ENCODE data around the gene CLDN24.
"Not testable (repeated sequence)": the region's sequence is repeated elsewhere in the genome, so short reads cannot be mapped to it uniquely, and the experiment has no call there.

CLDN24 gene

GRCh38 chr4:183347566-183347965 is 25.3 kb upstream of the CLDN24 start:
- in situ Hi-C loops (cut with MboI; ENCODE audit: low sequenced_read_pairs) = no loop called here

DNA sequence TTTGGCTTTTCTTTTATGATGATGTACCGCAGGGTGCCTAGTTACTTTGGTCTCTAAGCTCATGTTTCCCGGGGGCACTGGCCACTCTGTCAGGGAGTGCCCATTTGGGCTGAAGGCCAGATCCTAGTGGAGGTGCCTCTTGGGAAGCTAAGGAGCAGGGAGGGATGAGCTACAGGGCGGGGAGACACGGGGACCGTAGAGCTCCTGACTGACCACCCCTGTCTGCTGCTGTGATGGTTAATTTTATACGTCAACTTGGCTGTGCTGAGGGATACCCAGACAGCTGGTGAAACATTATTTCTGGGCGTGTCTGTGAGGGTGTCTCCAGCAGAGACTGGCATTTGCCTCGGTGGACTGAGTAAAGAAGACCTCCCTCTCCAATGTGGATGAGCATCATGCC is 24.9 kb upstream of the CLDN24 start:
- in situ Hi-C loops (cut with MboI; ENCODE audit: low sequenced_read_pairs) = no loop called here

DNA sequence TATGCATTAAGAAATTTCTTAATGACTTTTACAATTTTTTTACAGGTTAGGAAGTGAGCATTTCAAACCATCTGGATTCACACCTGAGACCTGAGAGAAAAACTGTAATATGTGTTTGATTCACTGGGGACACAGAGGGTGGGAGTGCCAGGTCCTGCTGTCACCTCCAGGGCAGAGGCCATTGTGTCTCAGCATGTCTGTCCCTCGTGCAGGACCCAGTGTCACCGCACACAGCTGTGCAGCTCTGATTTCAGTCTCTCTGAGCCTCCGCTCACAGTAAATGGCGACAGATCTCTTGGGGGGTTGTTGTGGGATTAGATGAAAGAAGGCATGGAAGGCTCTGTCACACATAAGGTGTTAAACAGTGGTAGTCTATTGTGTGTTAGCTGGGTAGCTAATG is 23.0 kb upstream of the CLDN24 start:
- in situ Hi-C loops (cut with MboI; ENCODE audit: low sequenced_read_pairs) = no loop called here

DNA sequence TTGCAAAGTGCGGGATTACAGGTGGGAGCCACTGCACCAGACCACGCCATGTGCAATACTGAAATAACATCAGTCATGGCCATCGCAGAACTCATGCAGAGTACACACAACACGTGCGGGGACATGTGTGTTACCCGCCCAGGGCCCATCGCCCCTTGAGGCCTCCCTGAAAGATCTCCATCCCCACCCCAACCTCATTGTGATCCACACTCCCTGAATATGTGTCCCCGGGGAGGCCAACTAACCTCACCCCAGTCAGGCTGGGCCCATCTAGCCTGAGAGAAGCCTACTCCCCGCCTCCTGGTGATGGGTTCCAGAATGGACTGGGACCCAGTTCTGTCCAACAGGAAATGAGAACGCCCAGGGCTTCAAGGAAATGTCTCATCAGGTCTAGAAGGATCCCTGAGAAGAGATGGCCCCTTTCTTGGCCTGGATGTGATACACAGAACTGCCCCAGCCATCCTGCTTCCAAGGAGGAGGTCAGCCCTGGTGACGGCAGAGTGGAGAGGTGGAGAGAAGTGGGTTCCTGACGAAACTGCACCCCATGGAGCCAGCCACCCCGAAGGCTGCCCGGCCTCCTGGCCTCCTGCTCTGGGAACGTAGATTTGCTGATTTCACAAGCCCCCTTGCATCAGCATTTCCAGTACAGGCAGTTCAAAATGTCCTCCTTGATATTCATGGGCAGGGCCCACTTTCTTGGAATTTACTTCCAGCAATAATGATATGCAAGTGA is 22.5 kb upstream of the CLDN24 start:
- in situ Hi-C loops (cut with MboI; ENCODE audit: low sequenced_read_pairs) = no loop called here

DNA sequence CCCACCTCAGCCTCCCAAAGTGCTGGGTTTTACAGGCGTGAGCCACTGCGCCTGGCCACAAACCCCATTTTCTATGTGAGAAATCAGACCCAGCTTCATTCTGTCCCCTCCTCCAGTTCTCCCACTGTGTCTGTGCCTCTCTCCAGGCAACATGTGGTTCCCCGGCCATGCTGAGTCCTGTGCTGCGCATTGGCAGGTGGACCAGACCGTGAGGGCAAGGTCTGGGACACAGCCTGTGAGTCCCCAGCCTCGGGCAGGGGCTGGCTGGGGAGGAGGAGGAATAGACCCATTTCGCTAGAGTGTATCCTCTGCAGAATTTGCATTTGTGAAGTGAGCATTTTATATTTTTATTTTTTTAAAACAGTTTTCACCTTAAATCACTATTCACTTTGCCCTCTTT is 21.5 kb upstream of the CLDN24 start:
- in situ Hi-C loops (cut with MboI; ENCODE audit: low sequenced_read_pairs) = no loop called here

- in situ Hi-C loops (cut with MboI; ENCODE audit: low sequenced_read_pairs) = no loop called here
These were observed 20.6 kb upstream of the CLDN24 start for GRCh38 chr4:183342541-183343533.

DNA sequence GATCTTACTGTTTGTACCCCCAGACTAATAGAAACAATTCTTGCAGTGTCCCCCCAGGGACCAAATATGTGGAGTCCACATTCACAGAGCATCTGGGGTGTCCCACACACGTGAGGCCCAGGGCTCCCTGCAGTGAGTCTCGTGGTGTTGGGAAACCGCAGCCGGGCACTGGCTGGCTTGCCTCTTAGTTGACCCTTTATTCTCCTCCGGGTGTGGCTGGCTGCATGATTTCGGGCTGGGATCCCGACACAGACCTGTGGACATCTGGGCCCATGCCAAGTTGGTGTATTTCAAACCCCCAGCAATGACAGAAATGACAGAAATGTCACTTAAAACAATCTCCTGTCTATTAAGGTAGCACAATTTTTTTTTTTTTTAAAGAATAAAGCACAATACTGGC is 15.6 kb upstream of the CLDN24 start:
- in situ Hi-C loops (cut with MboI; ENCODE audit: low sequenced_read_pairs) = no loop called here

DNA sequence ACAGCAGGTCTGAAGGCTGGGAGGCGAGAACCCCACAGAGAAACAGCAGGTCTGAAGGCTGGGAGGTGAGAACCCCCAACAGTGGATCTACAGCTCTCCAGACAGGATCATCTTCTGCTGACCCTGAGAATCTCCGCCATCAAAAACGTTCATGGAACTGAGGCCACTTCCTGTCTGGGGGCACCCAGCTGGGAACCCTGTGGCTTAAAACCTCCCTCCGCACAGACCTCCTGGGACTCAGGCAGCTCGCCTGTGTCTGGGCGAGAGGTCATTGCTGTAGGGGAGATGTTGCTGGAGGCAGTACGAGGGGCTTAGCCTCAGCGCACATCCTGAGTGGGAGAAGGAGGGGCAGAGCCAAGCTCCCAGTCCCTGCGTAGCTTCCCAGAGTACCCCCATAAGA is 15.1 kb upstream of the CLDN24 start:
- in situ Hi-C loops (cut with MboI; ENCODE audit: low sequenced_read_pairs) = no loop called here

- in situ Hi-C loops (cut with MboI; ENCODE audit: low sequenced_read_pairs) = no loop called here
These were observed 13.2 kb upstream of the CLDN24 start for GRCh38 chr4:183335369-183335940.

DNA sequence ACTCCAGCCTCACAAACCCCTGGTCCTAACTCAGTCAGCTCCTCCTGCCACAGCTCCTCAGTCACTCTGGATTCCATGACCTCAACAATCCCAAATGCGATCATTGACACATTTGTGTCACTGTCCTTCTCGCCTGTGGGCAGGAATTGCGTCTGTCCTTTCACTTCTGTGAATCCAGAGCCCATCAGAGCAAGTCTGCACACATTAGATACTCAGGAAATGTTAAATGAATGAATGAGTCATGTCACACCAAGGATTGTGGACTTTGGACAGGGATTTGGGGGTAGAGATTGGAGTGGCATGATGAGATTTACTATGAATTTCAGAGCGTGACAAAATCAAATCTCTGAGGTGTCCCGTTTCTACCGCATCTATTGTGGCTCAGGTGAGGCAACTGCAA is 11.8 kb upstream of the CLDN24 start:
- in situ Hi-C loops (cut with MboI; ENCODE audit: low sequenced_read_pairs) = no loop called here

GRCh38 chr4:183333202-183333601 is 11.0 kb upstream of the CLDN24 start:
- in situ Hi-C loops (cut with MboI; ENCODE audit: low sequenced_read_pairs) = no loop called here

DNA sequence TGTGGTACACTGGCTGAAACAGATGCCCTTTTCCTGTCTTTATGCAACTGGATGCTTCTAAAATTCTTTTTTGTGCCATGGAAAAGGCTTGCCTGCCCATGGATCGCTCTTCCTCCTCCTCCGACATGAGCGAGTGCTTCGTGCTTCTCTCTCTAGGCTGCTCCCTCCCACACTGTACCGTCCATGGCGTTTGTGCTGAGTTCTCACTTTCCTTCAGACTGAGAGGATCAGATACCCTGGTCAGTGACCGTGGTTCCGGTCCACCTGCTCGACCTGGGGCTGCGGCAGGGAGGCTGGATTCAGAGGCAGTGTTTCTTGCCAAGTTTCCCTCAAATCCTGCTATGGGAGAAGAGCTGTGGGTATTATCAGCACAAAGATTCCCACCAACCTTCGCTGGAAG is 10.2 kb upstream of the CLDN24 start:
- in situ Hi-C loops (cut with MboI; ENCODE audit: low sequenced_read_pairs) = no loop called here

- in situ Hi-C loops (cut with MboI; ENCODE audit: low sequenced_read_pairs) = no loop called here
These were observed 8.6 kb upstream of the CLDN24 start for GRCh38 chr4:183330841-183331240.

- in situ Hi-C loops (cut with MboI; ENCODE audit: low sequenced_read_pairs) = no loop called here
These were observed 7.9 kb upstream of the CLDN24 start for GRCh38 chr4:183329954-183330742.

DNA sequence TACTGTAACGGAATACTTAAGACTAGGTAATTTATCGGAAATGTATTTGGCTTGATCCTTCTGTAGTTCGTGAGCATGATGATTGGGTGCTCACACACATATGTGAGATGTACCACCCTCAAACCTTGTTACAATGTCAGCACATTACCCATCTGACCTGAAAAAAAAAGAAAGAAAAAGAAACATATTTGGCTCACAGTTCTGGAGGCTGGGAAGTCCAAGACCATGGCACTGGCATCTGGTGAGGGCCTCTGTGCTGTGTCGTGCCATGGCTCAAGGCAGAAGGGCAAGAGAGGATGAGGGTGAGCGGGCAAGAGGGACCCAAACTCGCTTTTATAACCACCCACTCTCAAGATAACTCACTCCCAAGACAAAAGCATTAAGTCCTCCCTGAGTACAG is 7.0 kb upstream of the CLDN24 start:
- in situ Hi-C loops (cut with MboI; ENCODE audit: low sequenced_read_pairs) = no loop called here

DNA sequence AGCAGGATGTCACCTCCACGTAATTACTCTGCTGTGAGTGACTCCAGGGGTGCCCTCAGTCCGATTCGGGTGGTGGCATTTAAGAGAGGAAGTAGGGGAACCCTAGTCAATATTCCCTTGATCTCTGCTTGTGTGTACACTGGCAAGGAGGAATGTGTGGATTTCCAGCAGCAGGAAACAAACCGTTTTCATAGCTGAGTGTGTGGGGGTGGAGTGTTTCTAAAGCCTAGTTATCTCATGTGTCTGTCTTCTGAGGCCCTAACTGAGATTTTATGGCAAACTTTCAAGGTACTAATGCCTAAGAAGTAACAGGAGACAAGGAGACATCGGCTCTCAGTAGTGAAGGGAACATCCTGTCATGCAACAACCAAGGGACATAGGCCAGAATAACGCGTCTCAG is 6.6 kb upstream of the CLDN24 start:
- in situ Hi-C loops (cut with MboI; ENCODE audit: low sequenced_read_pairs) = no loop called here

DNA sequence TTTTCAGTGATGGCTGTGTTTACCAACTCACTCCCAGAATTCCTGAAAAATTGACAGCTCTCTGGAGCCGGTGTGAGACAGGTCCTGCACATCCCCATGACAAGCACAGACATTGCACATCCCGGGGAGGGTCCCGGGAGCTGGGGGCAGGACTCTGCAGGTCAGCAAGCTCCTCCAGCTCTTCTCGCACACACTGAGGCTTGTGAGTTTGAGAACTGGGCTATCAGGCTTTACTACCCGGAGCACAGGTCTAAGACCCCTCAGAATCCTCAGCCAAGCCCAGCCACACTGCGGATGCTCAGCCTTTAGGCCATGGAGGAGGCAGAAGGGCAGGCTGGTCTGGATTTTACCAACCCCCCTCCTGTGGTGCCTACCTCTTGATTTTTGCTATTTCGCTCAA is 5.6 kb upstream of the CLDN24 start:
- in situ Hi-C loops (cut with MboI; ENCODE audit: low sequenced_read_pairs) = no loop called here

GRCh38 chr4:183326853-183327252 is 4.6 kb upstream of the CLDN24 start:
- in situ Hi-C loops (cut with MboI; ENCODE audit: low sequenced_read_pairs) = no loop called here

DNA sequence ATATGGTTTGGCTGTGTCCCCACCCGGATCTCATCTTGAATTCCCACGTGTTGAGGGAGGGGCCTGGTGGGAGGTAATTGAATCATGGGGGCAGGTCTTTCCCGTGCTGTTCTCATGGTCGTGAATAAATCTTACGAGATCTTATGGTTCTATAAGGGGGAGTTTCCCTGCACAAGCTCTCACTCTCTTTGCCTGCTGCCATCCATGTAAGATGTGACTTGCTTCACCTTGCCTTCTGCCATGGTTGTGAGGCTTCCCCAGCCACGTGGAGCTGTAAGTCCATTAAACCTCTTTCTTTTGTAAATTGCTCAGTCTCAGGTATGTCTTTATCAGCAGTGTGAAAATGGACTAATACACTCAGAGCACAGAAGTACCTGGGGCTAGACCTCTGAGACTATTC is 4.2 kb upstream of the CLDN24 start:
- in situ Hi-C loops (cut with MboI; ENCODE audit: low sequenced_read_pairs) = not testable (repeated sequence)

GRCh38 chr4:183324619-183325018 is 2.4 kb upstream of the CLDN24 start:
- in situ Hi-C loops (cut with MboI; ENCODE audit: low sequenced_read_pairs) = no loop called here

DNA sequence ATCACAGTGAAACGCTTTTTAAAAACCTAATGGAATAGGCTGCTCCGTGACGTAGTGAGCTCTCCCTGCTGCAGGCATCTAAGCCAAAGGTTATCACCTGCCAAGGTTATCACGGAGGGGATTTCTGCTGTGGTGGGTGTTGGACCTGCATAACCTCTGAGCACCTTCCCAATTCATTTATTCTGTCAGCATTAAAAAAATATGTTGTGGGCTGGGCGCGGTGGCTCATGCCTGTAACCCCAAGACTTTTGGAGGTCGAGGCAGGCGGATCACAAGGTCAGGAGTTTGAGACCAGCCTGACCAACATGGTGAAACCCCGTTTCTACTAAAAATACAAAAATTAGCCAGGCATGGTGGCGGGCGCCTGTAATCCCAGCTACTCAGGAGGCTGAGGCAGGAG is 1.8 kb upstream of the CLDN24 start:
- in situ Hi-C loops (cut with MboI; ENCODE audit: low sequenced_read_pairs) = not testable (repeated sequence)
